Activated gamma-delta T cell treated with anti-CD3 and anti-CD28 coated beads, Interleukin-2, amount 50 U/mL, for 16 hours (primary cell): ENCODE data around the gene RGS7BP.
"Not testable (repeated sequence)": the region's sequence is repeated elsewhere in the genome, so short reads cannot be mapped to it uniquely, and the experiment has no call there.

Experiments used
- DNase-seq: peaks from one replicate; pipeline ENCODE4 v3.0.0-alpha.2; 2020; ENCODE audit warnings: low read depth

RGS7BP gene

GRCh38 chr5:64558641-64559040 is 52.8 kb downstream of the RGS7BP start:
- DNase-seq = not testable (repeated sequence)

- no peak for DNase-seq
These were observed 60.6 kb downstream of the RGS7BP start for GRCh38 chr5:64566310-64566916.

GRCh38 chr5:64569858-64570257 is 64.0 kb downstream of the RGS7BP start:
- DNase-seq = no peak

GRCh38 chr5:64570395-64570996 is 64.7 kb downstream of the RGS7BP start:
- no peak for DNase-seq

- no peak for DNase-seq
These were observed 69.7 kb downstream of the RGS7BP start for GRCh38 chr5:64575561-64575960.

- DNase-seq = no peak
These were observed 70.4 kb downstream of the RGS7BP start for GRCh38 chr5:64576250-64576649.

GRCh38 chr5:64585646-64586045 is 79.8 kb downstream of the RGS7BP start:
- no peak for DNase-seq

- DNase-seq = no peak
These were observed 81.6 kb downstream of the RGS7BP start for GRCh38 chr5:64587370-64587769.

GRCh38 chr5:64592730-64593341 is 87.0 kb downstream of the RGS7BP start:
- DNase-seq = no peak

- DNase-seq = no peak
These were observed 88.2 kb downstream of the RGS7BP start for GRCh38 chr5:64594025-64594424.

GRCh38 chr5:64594601-64595000 is 88.8 kb downstream of the RGS7BP start:
- no peak for DNase-seq

- no peak for DNase-seq
These were observed 89.4 kb downstream of the RGS7BP start for GRCh38 chr5:64595031-64595855.

- DNase-seq = no peak
These were observed 93.4 kb downstream of the RGS7BP start for GRCh38 chr5:64599226-64599625.

GRCh38 chr5:64603676-64604075 is 97.9 kb downstream of the RGS7BP start:
- no peak for DNase-seq

- DNase-seq = no peak
These were observed 101.1 kb downstream of the RGS7BP start for GRCh38 chr5:64606926-64607325.

GRCh38 chr5:64612344-64612961 is 106.6 kb downstream of the RGS7BP start:
- no peak for DNase-seq

GRCh38 chr5:64615895-64616294 is 110.1 kb downstream of the RGS7BP start:
- no peak for DNase-seq

GRCh38 chr5:64619609-64620008 is 113.8 kb downstream of the RGS7BP start:
- no peak for DNase-seq

- no peak for DNase-seq
These were observed 117.2 kb downstream of the RGS7BP start for GRCh38 chr5:64622991-64623390.

GRCh38 chr5:64625678-64626077 is 119.9 kb downstream of the RGS7BP start:
- DNase-seq = no peak

- DNase-seq = no peak
These were observed 123.1 kb downstream of the RGS7BP start for GRCh38 chr5:64628901-64629300.

- no peak for DNase-seq
These were observed 124.0 kb downstream of the RGS7BP start for GRCh38 chr5:64629841-64630240.
